Measurements from ENCODE around the gene FBN2.
"Not testable (repeated sequence)": the region's sequence is repeated elsewhere in the genome, so short reads cannot be mapped to it uniquely, and the experiment has no call there.

FBN2 gene

DNA sequence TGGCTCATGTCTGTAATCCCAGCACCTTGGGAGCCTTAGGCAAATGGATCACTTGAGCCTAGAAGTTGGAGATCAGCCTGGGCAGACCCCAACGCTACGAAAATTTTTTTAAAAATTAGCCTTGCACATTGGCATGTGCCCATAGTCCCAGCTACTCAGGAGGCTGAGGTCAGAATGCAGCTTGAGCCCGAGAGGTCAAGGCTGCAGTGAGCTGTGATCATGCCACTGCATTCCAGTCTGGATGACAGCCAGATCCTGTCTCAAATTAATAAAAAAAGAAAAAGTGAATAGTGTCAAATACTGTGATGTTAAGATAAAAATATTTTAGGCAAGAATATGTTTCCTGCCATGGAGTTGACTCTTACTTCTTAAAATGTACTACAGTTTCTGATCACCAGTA, 5.3 kb downstream of the FBN2 start:
- no peak for DNase-seq

DNA sequence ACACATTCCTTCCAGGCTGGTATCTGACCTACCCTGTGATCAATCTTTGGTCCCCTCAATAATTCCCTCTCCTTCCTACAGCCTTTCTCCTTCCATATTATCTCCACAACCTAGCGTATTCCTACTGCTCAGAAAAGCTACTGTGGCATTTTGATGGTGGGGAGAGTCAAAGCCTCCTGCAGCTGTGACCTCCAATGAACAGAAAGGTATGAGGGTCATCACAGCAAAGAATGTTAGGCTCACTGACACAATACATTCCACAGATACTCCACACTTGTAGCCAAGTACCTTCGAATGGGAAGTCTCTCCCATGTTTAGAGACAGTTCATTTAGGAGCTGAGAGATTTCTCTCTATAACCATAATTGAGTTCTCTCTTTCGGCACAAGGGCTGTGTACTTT, 5.9 kb downstream of the FBN2 start:
- DNase-seq: no peak

DNA sequence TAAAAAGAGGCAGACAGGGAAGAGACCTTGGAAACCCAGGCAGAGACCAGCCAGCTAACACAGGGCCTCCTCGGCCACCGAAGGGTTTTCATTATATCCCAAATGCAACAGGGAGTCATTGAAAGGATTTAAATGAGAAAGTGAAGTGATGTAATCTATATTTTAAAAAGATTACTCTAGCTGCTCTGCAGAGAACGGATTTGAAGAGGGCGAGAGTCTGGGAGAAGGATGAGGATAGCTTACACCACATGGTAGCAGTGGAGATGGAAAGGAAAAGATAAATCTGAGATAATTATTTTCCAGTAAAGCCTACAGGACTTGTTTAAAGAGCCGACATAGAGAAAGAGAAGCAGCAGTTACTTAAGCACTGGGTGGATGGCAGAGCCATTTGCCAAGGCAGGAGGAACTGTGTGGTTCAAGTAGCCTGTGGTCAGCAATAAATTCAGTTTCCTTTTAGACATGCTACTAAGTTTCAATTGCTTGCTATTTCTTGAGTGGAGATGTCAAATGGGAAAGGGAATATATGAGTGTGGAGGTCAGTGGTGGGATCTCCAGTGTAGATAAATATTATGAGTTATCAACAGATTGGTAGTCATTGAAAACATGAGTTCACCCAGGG, 9.3 kb downstream of the FBN2 start:
- DNase-seq: no peak

DNA sequence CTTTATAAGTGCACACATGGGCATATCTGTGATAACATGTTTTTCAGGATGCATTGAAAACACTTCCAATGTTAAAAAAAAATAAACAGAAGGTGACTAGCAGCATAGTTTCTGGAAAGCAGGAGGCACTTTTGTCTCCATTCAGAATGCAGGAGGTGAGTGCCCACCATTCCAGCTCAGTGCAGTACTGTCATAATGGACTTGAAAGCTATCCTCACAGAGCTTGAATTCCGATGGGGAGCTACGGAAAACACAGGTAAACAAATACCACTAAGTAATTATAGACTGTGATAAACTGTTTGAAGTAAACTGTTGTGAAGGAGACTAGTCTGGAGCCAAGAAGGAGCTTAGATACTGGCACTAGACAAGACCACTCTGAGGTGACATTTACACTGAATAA, 9.9 kb downstream of the FBN2 start:
- DNase-seq: no peak

DNA sequence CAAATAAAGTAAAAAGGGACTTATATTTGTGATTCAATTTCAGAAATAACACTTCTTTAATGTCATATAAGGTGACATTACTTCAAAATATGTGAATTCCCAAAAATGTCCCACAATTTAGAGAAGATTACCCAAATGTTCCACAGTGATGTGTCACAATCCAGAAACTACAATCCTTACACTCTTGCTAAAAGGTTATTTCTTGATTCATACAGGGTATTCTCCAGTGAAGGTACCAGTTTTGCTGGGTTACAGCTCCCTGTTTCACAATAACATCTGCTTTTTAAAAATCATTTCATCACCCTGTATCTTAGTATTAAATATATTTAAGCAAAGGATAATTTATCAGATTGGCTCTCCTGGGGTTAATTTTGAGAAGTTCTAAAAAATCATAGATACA, 11.0 kb downstream of the FBN2 start:
- DNase-seq: no peak

DNA sequence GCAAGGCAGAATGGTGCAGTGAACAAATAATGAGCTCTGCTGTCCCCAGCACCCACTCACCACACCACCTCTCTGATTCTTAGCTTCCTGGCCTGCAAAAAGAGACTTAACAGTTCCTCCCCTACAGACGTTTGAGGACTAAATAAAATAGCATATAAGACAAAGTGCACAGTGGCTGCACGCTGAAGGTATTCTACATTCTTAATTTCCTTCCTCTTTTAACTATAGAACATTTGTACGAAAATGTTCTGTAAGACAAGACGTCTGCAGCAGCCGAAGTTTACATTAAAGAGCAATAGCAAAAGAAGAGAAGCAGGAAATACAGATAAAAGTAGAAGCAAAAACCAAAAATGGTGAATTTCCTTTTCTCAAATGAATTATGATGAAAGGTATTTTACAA, 15.7 kb downstream of the FBN2 start:
- DNase-seq: no peak

DNA sequence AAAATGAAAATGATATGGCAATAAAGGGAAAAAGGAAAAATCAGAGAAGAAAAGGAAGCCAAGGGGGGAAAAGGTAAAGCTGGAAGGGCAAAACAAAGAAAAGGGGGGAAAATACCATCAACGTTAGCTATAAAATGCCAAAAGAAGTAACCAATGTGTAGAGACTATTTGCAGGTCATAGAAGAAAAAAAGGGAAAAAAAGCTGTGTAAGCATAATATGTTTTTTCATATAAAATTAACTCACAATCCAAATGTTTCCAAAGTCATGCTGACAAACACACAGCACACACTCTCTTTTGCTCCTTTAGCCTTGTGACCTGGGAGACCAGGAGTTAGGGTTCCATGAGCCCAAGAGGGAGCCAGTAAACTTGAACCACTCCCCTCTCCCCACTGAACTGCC, 18.2 kb downstream of the FBN2 start:
- DNase-seq: no peak

DNA sequence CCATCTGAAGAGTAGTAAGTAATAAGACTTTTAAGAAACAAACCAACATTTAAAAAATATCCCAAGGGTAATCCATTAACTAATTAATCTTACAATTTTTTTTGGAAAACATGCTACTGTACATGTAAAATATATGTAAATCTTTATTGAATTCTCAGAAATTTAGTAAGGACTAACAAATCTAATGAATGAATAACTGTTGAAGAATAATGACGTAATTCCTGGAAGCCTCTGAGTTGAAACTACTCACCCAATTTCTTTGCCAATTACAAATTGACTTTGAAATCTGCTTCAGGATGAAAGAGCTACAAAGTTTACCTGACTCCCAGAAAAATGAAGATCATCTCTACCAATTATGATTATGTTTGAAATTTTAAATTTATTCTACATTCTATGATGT, 21.1 kb downstream of the FBN2 start:
- DNase-seq: no peak

DNA sequence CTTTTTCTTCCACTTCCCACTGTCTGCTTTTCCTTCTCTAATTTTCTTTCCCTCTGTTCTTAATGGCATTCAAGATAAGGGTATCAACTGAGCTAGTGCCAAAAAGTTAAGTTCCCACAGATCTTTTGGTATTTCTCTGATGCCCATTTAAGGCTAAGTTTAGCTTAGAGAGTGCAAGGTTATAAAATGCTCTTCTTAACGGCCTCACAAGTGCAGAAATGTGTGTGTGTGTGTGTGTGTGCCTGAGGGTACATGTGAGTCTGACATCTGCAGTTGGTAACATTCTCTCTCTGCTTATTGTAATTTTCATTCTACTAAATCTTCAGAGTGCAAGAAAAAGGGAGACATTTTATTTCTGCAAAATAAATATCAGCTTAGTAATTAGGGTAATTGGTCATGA, 24.2 kb downstream of the FBN2 start:
- DNase-seq: no peak

DNA sequence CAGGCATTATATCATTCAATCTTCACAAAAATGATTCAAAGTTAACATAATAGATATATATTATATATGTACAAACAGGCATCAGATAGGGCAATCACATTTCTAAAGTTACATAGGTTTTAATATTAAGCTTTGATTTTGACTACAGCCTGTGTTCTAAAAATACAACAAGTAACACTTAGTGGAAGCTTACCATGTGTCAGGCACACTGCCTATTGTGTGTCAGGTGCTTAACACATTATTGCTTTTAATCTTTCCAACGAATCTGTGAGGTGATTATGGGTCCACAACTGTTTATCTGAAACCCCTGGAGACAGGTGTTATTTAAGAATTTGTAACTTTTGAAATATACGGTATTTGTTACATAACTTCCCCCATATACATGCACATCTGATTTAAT, 25.2 kb downstream of the FBN2 start:
- no peak for DNase-seq

DNA sequence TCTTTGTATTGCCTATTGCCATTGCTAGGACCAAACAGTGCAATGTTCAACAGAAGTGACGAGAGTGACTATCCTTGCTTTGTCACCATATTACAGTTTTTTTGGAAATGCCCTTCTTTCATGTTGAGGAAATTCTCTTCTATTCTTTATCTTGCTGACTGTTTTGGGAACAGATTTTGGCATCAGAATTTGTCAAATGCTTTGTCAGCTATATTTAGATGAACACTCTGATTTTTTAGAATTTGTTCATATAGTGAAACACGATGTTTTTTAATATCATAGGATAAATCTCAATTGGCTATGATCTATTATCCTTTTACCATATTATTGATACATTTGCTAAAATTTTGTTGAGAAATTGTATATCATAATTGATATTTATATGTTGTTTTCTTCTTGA, 31.4 kb downstream of the FBN2 start:
- no peak for DNase-seq

DNA sequence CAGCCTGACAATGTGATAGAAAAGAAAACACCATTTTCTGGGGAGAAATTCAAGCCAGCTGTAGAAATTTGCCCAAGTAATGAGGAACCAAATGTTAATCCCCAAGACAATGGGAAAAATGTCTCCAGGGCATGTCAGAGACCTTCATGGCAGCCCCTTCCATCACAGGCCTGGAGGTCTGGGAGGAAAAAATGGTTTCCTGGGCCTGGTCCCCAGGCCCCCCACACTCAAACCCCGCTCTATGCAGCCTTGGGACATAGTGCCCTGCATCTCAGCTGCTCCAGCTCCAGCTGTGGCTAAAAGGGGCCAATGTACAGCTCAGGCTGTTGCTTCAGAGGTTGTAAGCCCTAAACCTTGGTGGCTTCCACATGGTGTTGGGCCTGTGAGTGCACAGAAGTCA, 34.3 kb downstream of the FBN2 start:
- not testable (repeated sequence) for DNase-seq

DNA sequence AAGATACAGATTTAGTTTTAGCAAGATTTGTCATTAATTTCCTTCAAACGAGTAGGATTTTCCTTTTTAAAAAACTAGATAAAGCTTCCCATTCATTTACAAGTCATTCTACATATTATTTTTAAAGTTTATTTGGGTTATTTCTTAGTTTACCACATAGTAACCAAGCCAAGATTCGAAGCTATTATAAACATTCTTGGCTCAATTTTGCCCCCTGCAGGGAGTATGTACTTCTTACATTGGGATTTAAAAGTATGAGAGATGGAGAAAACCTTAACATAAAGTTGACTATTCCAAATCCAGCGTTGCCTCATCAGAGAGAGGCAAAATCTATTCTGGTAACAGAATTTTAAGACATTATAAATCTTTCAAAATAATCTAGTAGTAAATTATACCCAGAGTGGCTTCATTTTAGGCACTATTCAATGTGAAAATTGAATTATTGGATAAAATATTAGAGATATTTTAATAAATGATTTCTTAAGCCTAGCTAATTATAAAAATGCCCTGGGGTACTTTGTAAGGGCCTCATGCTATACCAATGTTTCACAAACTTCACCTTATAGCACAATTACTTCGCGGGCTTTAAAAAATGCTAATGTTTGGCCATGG, 39.1 kb downstream of the FBN2 start:
- no peak for DNase-seq

DNA sequence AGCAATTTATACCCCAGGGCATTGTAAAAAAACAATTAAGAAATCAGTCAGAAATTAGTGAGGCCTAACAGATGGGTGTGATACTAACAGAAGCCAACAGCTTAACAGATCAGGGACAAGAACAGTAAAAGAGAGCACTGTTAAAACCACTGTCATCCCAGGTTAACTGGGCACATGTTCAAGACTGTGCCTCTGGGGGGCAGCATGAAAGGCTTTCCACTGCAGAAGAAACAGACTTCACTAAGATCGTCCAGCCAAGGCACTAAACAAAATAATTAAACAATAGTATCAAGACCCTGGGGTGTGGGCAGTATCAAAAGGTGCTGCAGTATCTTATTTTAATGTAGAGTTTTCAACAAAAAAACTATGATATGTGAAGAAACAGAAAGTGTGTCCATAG, 43.5 kb downstream of the FBN2 start:
- DNase-seq: no peak

DNA sequence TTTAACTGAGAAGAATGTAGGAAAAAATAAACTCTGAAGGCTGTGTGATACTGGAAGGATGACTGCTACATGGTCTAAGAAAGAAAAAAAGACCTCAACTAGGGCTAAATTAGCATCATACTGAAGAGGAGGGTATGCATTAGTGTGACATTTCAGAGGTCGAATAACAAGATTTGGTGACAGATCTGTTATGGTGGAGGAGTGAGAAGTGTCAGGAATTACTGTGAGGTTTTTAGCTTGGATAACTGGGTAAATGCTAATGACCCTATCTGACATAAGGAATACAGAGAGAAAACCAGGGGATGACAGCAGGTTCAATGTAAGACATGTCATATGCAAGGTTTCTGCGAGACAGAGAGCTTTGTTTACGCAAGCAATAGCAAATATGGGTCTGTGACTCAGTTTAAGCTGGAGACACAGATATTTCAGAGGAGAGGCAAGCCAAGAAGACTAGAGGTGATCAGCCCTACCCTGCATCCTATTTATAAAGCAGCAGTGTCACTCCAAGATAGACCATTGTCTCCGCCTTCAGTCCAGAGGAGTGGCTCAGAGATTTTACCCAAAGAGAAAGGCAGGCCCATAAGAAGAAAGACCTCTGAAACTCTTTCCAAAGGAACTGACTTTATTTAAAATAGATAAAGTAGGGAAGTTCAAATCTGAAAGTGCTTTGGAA, 44.3 kb downstream of the FBN2 start:
- DNase-seq: no peak

DNA sequence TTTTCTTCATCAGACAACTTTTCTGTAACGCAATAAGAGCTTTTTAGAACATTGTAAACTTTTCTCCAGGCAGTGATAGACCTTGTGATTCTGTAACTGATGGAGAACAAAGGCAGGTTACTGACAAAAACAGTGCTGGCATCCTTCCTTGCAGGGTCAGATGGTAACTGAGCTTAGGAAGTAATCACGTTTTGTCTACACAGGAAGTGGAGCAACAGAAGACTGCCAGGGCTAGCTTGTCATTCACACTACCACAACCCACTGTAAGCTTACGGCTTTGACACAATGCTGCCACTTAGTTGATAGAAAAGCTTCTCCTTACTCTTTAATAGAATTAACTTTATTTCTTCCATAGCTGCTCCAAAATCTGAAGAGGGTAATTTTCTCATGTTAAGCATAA, 46.8 kb downstream of the FBN2 start:
- DNase-seq: no peak

DNA sequence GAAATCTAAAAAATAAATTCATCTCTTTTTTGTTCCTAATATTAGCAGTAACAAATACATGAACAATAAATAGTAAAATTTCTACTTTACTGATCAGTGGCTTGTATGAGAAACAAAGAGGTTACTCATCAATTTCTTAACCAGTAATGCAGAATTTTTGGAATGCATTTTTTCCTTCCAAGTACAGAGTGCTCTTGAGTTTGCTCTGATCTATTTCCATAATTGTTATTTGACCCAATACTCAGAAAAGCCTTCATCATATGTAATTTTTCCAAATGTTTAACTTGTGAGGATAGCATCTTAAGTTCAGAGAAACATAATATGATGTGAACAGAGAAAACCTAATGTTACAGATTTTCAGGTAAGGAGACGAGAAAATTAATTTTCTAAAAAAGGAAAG, 47.3 kb downstream of the FBN2 start:
- no peak for DNase-seq

DNA sequence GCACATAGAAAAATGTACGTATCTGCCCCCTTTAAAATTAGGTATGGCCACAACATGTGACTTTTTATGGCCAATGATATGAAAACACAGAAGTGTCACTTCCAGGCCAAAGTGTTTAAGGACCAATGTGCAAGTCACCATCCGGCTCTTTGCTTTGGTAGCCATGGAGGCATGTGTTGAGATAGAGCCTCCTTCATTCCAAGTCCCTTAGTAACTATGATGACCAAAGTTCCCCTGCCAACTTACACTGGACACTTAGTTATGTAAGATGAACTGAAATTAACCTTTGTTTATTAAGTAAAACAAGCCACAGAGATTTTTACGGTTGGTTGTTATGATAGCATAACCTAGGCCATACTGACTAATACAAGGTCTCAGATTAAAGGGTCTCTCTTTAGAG, 51.0 kb downstream of the FBN2 start:
- no peak for DNase-seq

DNA sequence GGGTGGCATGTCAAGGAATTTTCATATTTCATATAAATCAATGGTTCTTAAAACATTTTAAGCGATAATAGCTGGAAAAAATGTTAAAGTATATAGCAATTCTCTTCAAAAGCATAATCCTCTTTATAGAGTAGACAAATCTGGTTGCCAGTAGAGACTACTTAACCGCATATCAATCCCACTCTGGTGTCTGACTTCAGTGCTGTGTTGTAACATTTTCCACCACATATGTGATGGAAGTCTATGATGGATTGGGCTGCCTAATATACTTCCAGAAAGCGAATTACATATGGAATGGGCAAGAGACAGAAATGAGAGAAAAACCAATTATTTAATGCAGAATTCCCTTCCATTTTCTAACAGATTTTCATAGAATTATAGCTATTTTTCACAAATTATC, 54.3 kb downstream of the FBN2 start:
- no peak for DNase-seq

DNA sequence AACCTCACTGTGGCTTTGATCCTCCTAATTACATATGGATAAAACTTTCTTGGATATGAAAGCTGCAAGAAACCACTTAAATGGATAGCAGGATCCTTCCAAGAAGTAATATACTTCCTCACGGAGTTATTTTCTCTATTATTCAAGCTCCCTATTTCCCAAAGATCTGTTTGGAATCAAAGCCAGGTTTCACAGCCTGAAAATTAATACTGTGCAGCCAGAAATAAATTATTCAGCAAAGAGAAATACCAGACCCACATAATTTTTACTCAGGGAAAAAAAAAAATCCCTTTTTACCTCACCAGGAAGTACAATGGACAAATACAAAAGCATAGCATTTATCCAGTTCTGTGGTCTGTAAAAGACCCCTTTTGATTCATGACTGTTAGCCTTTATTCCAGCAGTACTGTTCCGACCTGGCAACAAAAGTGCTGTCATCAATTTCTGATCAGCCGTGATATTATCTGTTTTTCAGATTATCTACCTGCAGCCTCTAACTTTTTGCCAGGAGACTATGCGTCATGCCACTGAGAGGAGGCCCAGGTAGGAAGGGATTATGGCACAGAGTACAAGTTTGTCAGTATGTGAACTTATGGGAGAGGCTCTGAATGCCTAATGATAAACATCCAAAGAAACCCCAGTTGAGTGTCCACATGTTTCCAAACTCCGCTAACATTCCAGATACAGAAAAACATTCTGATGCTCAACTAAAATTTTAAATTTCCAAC, 57.0 kb downstream of the FBN2 start:
- DNase-seq: no peak

DNA sequence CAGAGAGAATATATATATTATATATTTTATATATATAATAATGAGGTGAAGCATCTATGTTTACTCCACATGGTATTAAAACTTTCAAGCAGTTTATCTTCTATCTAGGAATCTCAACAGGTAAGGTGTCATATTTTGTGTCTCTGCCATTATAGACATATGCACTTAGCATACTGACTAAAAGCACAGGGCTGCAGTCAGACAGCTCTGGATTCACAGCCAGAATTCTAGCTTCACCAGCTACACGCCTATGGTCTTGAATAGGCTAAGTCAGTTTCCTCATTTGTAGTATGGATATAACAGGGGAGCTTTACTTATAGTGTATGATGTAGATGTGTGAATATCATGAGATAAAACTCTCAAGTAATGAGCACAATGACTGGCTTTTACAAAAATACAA, 57.9 kb downstream of the FBN2 start:
- DNase-seq: no peak

DNA sequence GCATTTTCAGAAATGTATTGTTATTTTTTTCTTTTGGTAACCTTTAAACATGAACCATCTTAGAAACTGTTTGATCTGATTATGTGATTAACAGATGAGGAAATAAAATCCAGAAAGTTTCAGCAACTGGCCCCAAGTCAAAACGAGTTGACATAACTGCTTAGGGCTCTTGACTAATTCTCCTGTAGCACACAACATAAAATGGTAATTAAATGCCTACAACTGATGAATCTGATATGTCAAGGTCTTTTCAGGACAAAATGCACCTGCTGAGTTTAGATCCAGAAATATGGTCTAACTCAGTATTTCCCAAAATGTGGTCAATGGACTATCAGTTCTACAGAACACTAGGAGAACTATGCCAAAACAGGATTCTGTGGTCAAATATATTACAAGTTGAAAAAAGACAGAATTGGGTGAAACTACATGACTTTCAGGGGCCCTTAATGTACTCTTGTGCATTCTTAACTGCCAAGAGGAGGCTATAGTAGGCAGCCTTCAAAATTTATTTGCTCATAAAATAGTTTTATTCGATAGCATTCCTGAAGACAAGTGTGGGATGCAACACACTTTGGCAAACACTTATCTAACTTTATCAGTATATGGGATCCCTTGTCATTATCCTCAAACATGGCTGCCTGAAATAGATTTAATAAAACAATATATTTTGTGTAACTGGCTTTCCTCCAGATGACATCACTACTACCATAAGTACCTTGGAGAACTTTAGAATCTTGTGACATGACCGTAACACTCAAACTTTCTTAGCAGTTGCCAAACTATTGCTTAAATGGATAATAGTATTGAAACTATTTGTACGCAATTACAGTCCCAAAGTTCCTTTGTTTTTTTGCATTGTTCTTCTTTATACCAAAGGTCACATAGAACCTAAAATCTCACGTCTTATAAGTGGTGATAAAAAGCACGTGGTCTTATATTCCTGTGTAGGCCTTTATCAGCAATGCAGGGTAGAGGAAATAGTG, 59.4 kb downstream of the FBN2 start:
- DNase-seq: no peak

DNA sequence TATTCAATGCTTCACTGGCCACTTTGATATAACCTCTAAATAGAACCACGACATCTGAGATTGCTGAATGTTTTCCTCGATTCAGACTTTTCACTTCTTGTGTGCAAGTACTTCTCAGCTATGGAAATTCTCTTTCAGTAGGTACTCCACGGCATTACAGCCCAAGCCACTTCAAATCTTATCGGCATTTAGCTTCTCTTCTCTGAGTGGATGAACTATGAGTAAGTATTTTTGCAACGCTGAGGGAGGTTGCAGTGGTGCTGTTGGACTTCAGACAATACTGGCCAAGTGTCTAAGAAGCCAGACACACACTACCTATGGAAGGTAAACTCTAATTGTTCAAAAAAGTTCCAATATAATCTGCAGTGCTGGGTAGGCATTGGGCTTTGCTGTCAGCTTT, 60.1 kb downstream of the FBN2 start:
- no peak for DNase-seq
